Liver (tissue), 9 donors: Measurements from ENCODE around the gene TMEM26. TPM values are rescaled to one million over a fixed set of nuclear protein-coding genes. Genes with fewer than 3 reads are reported as not detected.

Source experiments
- DNase-seq: peaks from one replicate; pipeline ENCODE4 v3.0.0-alpha.2; 2017; ENCODE audit warnings: low spot score
- H3K27ac ChIP-seq, 2 donors: one replicate each; pipeline ENCODE4 v1.7.0; 2013; ENCODE audit warnings: inconsistent platforms in 2 of 2, low read length in 2 of 2, control low read depth in 1 of 2, low read depth in 1 of 2, mild to moderate bottlenecking in 1 of 2
- H3K27me3 ChIP-seq, 4 donors: one replicate each; pipeline versions ENCODE4 v1.6.1 to v1.7.0; 2013; ENCODE audit warnings: low read length in 3 of 4, inconsistent platforms in 1 of 4, mild to moderate bottlenecking in 1 of 4, moderate library complexity in 1 of 4; ENCODE audit not compliant: control insufficient read depth in 4 of 4, insufficient read depth in 4 of 4
- H3K36me3 ChIP-seq, 4 donors: one replicate each; pipeline versions ENCODE4 v1.6.1 to v1.7.0; 2013; ENCODE audit warnings: low read length in 3 of 4, mild to moderate bottlenecking in 3 of 4, low read depth in 1 of 4, moderate library complexity in 1 of 4; ENCODE audit not compliant: control insufficient read depth in 4 of 4, insufficient read depth in 3 of 4
- H3K4me1 ChIP-seq, 4 donors: one replicate each; pipeline versions ENCODE4 v1.6.1 to v1.7.0; 2013; ENCODE audit warnings: low read length in 3 of 4, mild to moderate bottlenecking in 3 of 4, moderate library complexity in 1 of 4; ENCODE audit not compliant: control insufficient read depth in 4 of 4, insufficient read depth in 4 of 4
- H3K4me3 ChIP-seq, 3 donors: one replicate each; pipeline versions ENCODE4 v1.6.1 to v1.7.0; 2013; ENCODE audit warnings: low read length in 3 of 3, control low read depth in 1 of 3, low read depth in 1 of 3, mild to moderate bottlenecking in 1 of 3
- H3K9ac ChIP-seq, 2 donors: one replicate each; pipeline ENCODE4 v1.7.0; 2013; ENCODE audit warnings: low read length in 2 of 2, mild to moderate bottlenecking in 2 of 2, moderate library complexity in 2 of 2, control low read depth in 1 of 2, low read depth in 1 of 2
- H3K9me3 ChIP-seq, 4 donors: one replicate each; pipeline versions ENCODE4 v1.6.1 to v1.7.0; 2013; ENCODE audit warnings: low read length in 3 of 4; ENCODE audit not compliant: control insufficient read depth in 4 of 4
- EGR1 ChIP-seq, 2 donors: IDR thresholded peaks; 2 replicates each; pipeline ENCODE4 v1.6.1; 2016 to 2018; ENCODE audit warnings: antibody characterized with exemption in 2 of 2, low read depth in 2 of 2
- FOXA1 ChIP-seq: IDR thresholded peaks from 2 replicates; pipeline ENCODE4 v1.6.1; 2016; ENCODE audit warnings: antibody characterized with exemption
- FOXA2 ChIP-seq: IDR thresholded peaks from 2 replicates; pipeline ENCODE4 v1.6.1; 2016; ENCODE audit warnings: antibody characterized with exemption
- GABPA ChIP-seq, 2 donors: IDR thresholded peaks in 1 of 2; conservative IDR thresholded peaks in 1 of 2; 2 replicates each; pipeline ENCODE4 v1.6.1; 2016; ENCODE audit warnings: antibody characterized with exemption in 2 of 2, mild to moderate bottlenecking in 1 of 2, moderate library complexity in 1 of 2
- HNF4A ChIP-seq, 2 donors: conservative IDR thresholded peaks; 2 replicates each; pipeline ENCODE4 v1.6.1; 2016; ENCODE audit warnings: antibody characterized with exemption in 2 of 2, mild to moderate bottlenecking in 2 of 2
- HNF4G ChIP-seq: IDR thresholded peaks from 2 replicates; pipeline ENCODE4 v1.6.1; 2016; ENCODE audit warnings: antibody characterized with exemption
- JUND ChIP-seq, 2 donors: IDR thresholded peaks; 2 replicates each; pipeline ENCODE4 v1.6.1; 2016; ENCODE audit warnings: antibody characterized with exemption in 2 of 2
- NR2F2 ChIP-seq: IDR thresholded peaks from 2 replicates; pipeline ENCODE4 v1.6.1; 2016; ENCODE audit warnings: antibody characterized with exemption
- RAD21 ChIP-seq, 2 donors: IDR thresholded peaks; 2 replicates each; pipeline ENCODE4 v1.6.1; 2016; ENCODE audit warnings: antibody characterized with exemption in 2 of 2, mild to moderate bottlenecking in 2 of 2
- RXRA ChIP-seq, 2 donors: IDR thresholded peaks; 2 replicates each; pipeline ENCODE4 v1.6.1; 2017 to 2018; ENCODE audit warnings: antibody characterized with exemption in 2 of 2, mild to moderate bottlenecking in 1 of 2
- SP1 ChIP-seq: IDR thresholded peaks from 2 replicates; pipeline ENCODE4 v1.6.1; 2018; ENCODE audit warnings: antibody characterized with exemption, mild to moderate bottlenecking
- TAF1 ChIP-seq: conservative IDR thresholded peaks from 2 replicates; pipeline ENCODE4 v1.6.1; 2016; ENCODE audit warnings: antibody characterized with exemption, mild to moderate bottlenecking
- YY1 ChIP-seq: IDR thresholded peaks from 2 replicates; pipeline ENCODE4 v1.6.1; 2016; ENCODE audit warnings: antibody characterized with exemption, mild to moderate bottlenecking
- WGBS: extraction: QIAGEN DNeasy Blood & Tissue Kit; methylation state at CpG from one replicate; pipeline ENCODE4 v1.1.7; 2013; 5-methylcytosine and 5-hydroxymethylcytosine counted together
- polyA plus RNA-seq, 2 donors: library from polyadenylated mRNA; stranded (reverse) in 1 of 2; unstranded in 1 of 2; fragments of 200-250 nt in 1 of 2; fragments of >200 nt in 1 of 2; fragmentation: Nextera tagmentation in 1 of 2; extraction: Ambion mirVana in 1 of 2; gene quantifications; one replicate each; pipeline versions ENCODE4 v1.2.1 to v1.2.3, GENCODE V29; 2013 to 2015
- total RNA-seq, 2 donors: library from RNA; depleted of rRNA; stranded (reverse); fragments of >200 nt; gene quantifications; one replicate each; pipeline ENCODE4 v1.2.3, GENCODE V29; 2014
- TF ChIP-seq, protein P1 (sequence below): IDR thresholded peaks from 2 replicates; pipeline ENCODE4 v1.6.1; 2016; ENCODE audit warnings: antibody characterized with exemption
- TF ChIP-seq, protein P2 (sequence below): IDR thresholded peaks from 2 replicates; pipeline ENCODE4 v1.6.1; 2016; ENCODE audit warnings: antibody characterized with exemption
- TF ChIP-seq, protein P3 (sequence below): fragments of 150-350 bp; IDR thresholded peaks from 2 replicates; pipeline ENCODE4 v1.5.1; 2017; ENCODE audit warnings: improper control_type of control experiment, low read depth, low read length; ENCODE audit not compliant: missing input control
- TF ChIP-seq, protein P4 (sequence below): IDR thresholded peaks from 2 replicates; pipeline ENCODE4 v1.6.1; 2016; ENCODE audit warnings: antibody characterized with exemption, mild to moderate bottlenecking
- TF ChIP-seq, protein P5 (sequence below): IDR thresholded peaks from 2 replicates; pipeline ENCODE4 v1.6.1; 2016; ENCODE audit warnings: antibody characterized with exemption
- donor health status: healthy.
- donor health status: healthy.
- donor health status: healthy.
- donor health status: healthy.
- donor health status: healthy.

The TMEM26 gene
- total and polyA plus RNA-seq, 4 donors: 0.31 to 5.5 (median 1.2) TPM

DNA sequence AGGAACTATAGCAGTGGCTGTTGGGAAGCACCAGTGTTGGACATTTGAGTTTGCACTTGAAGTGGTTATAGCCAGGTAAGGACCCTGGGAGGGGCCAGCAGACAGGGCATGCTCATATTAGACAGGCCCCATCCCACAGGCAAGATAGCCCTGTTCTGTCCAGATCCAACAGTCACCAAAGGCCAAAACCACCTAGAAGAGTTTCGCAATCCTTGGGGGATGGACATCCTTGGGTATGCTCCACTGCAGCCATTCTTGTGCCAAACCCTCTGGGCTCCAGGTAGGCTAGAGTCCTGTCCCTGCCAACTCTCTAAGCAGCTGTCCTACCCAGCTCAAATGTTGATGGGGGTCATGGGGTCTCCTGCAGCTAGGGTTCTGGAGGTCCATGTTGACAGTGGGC, 76.8 kb downstream of the TMEM26 start (continued):
- TF ChIP-seq, protein P1, sequence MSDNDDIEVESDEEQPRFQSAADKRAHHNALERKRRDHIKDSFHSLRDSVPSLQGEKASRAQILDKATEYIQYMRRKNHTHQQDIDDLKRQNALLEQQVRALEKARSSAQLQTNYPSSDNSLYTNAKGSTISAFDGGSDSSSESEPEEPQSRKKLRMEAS: no peak
- no peak for TF ChIP-seq FOXA2

DNA sequence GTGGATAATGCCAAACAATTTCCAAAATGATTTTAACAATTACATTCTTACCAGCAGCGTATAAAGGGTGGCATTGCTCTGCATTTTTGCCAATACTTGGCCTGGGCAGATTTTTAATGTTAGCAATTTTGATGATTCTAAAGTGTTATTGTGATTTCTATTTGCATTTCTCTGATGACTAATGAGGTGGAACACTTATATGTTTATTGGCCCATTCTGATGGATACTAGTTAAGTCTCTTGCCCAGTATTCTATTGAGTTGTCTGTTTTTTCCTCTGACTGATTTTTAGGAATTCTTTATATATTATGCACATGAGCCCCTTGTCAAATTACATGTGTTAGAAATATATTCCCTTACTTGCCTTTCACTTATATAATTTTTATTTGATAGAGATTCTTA, 86.8 kb downstream of the TMEM26 start:
- no peaks in the 10 kb centered on the region for H3K9me3 ChIP-seq
- H3K4me3 ChIP-seq: no peak overlapping the region
- TF ChIP-seq, protein P2, sequence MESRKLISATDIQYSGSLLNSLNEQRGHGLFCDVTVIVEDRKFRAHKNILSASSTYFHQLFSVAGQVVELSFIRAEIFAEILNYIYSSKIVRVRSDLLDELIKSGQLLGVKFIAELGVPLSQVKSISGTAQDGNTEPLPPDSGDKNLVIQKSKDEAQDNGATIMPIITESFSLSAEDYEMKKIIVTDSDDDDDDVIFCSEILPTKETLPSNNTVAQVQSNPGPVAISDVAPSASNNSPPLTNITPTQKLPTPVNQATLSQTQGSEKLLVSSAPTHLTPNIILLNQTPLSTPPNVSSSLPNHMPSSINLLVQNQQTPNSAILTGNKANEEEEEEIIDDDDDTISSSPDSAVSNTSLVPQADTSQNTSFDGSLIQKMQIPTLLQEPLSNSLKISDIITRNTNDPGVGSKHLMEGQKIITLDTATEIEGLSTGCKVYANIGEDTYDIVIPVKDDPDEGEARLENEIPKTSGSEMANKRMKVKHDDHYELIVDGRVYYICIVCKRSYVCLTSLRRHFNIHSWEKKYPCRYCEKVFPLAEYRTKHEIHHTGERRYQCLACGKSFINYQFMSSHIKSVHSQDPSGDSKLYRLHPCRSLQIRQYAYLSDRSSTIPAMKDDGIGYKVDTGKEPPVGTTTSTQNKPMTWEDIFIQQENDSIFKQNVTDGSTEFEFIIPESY: no peak
- TF ChIP-seq NR2F2: no peak
- TF ChIP-seq, protein P3, sequence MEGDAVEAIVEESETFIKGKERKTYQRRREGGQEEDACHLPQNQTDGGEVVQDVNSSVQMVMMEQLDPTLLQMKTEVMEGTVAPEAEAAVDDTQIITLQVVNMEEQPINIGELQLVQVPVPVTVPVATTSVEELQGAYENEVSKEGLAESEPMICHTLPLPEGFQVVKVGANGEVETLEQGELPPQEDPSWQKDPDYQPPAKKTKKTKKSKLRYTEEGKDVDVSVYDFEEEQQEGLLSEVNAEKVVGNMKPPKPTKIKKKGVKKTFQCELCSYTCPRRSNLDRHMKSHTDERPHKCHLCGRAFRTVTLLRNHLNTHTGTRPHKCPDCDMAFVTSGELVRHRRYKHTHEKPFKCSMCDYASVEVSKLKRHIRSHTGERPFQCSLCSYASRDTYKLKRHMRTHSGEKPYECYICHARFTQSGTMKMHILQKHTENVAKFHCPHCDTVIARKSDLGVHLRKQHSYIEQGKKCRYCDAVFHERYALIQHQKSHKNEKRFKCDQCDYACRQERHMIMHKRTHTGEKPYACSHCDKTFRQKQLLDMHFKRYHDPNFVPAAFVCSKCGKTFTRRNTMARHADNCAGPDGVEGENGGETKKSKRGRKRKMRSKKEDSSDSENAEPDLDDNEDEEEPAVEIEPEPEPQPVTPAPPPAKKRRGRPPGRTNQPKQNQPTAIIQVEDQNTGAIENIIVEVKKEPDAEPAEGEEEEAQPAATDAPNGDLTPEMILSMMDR: no peak
- TF ChIP-seq HNF4G: no peak
- no peak for TF ChIP-seq EGR1 (IDR thresholded peaks at IDR 0.05; ENCODE audit: low read depth in 2 of 2)
- no peak for TF ChIP-seq FOXA1
- no peak for TF ChIP-seq JUND (IDR thresholded peaks at IDR 0.05)
- no peak for TF ChIP-seq TAF1
- no peak for TF ChIP-seq HNF4A (conservative IDR thresholded peaks at IDR 0.05)
- TF ChIP-seq, protein P1: no peak
- TF ChIP-seq, protein P4, sequence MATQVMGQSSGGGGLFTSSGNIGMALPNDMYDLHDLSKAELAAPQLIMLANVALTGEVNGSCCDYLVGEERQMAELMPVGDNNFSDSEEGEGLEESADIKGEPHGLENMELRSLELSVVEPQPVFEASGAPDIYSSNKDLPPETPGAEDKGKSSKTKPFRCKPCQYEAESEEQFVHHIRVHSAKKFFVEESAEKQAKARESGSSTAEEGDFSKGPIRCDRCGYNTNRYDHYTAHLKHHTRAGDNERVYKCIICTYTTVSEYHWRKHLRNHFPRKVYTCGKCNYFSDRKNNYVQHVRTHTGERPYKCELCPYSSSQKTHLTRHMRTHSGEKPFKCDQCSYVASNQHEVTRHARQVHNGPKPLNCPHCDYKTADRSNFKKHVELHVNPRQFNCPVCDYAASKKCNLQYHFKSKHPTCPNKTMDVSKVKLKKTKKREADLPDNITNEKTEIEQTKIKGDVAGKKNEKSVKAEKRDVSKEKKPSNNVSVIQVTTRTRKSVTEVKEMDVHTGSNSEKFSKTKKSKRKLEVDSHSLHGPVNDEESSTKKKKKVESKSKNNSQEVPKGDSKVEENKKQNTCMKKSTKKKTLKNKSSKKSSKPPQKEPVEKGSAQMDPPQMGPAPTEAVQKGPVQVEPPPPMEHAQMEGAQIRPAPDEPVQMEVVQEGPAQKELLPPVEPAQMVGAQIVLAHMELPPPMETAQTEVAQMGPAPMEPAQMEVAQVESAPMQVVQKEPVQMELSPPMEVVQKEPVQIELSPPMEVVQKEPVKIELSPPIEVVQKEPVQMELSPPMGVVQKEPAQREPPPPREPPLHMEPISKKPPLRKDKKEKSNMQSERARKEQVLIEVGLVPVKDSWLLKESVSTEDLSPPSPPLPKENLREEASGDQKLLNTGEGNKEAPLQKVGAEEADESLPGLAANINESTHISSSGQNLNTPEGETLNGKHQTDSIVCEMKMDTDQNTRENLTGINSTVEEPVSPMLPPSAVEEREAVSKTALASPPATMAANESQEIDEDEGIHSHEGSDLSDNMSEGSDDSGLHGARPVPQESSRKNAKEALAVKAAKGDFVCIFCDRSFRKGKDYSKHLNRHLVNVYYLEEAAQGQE: no peak
- no peak for TF ChIP-seq RAD21 (IDR thresholded peaks at IDR 0.05)
- no peak for TF ChIP-seq RXRA (IDR thresholded peaks at IDR 0.05)
- TF ChIP-seq, protein P5, sequence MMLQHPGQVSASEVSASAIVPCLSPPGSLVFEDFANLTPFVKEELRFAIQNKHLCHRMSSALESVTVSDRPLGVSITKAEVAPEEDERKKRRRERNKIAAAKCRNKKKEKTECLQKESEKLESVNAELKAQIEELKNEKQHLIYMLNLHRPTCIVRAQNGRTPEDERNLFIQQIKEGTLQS: no peak
- TF ChIP-seq YY1: no peak
- TF ChIP-seq GABPA (IDR thresholded peaks at IDR 0.05 in 1 of 2, conservative IDR thresholded peaks at IDR 0.05 in 1 of 2): no peak
- no peak for TF ChIP-seq FOXA2
- no peak for TF ChIP-seq SP1
- H3K4me1 ChIP-seq: no peaks in the 10 kb centered on the region
- no peak overlapping the region for H3K9ac ChIP-seq
- WGBS: 81% methylated on average over 1 of the region's 1 CpG
- H3K36me3 ChIP-seq: no peaks in the 10 kb centered on the region
- DNase-seq: no peak
- no peaks in the 10 kb centered on the region for H3K27me3 ChIP-seq
- H3K27ac ChIP-seq: no peak overlapping the region
